Tibial nerve (tissue), 4 donors: ENCODE data around the gene RIMS1.

Experiments
- CTCF ChIP-seq, 5 experiments: fragments of 200-600 bp in 3 of 5; fragments of 450-650 bp in 2 of 5; sonication (generic) in 3 of 5; IDR thresholded peaks; one replicate each; pipeline ENCODE4 v1.5.1; 2016 to 2019; ENCODE audit warnings: antibody characterized with exemption in 5 of 5, mild to moderate bottlenecking in 3 of 5, moderate library complexity in 2 of 5
- EP300 ChIP-seq, 2 donors: sonication (generic); formaldehyde crosslinking; IDR thresholded peaks; one replicate each; pipeline ENCODE4 v1.6.1; 2017; ENCODE audit warnings: antibody characterized with exemption in 2 of 2, mild to moderate bottlenecking in 1 of 2

- TF ChIP-seq CTCF (IDR thresholded peaks at IDR 0.05) (no peak), EP300 (IDR thresholded peaks at IDR 0.05) (no peak)
Observed at GRCh38 chr6:72324591-72324990, 438.2 kb downstream of the RIMS1 start.
